Dermis blood vessel endothelial cell (primary cell): Measurements from ENCODE around the gene VIT. TPM values are rescaled to one million over a fixed set of nuclear protein-coding genes. Genes with fewer than 3 reads are reported as not detected.

Source experiments
- DNase-seq: peaks from one replicate; pipeline ENCODE4 v3.0.0; 2010
- total RNA-seq: library from RNA; depleted of rRNA; stranded (reverse); fragments of >200 nt; gene quantifications from 2 replicates; pipeline ENCODE4 v1.2.3, GENCODE V29; 2014

Gene VIT
- 0.65 TPM in 1 of 2 replicates, not detected in the other for total RNA-seq

GRCh38 chr2:36696533-36696932 is at the start of gene VIT:
Gene VIT (plus strand): TSS chr2:36696707. CDS start chr2:36716371, 19,664 bp downstream.
- peak; percentile 53 for DNase-seq

DNA sequence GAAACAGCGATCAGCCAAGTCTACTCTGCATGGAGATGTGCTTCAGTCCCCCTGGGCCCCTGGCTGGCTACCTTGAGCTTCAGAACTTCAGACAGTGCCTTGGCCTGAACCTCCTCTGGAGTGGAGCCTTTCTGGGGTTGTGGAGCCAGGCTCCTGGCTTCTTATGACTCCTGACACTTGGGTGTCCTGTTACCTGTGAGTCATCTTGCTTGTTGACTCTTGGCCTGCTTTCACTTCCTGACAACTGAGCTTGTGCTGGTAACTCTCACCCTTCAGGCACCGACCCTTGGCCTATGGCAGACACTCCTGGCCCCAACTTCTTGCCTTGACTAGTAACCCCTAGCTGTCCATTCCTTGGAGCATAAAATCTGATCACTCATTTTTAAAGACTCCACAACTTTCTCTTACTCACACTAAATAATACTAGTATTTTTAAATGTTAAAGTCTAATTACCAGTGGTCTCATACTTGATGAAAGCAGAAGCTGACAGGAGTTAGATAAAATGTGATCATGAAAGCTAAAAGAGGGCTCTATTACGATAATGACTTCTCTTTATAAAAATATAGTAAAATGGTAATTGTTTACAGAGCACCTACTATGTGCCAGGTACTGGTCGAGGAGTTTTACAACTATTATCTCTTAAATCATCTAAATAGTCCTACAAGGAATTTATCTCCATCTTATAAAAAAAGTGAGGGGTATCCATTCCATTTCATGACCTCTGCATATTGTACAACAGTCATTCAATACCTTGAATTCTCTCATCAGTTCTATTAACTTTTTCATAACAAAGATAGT is 46.3 kb upstream of the VIT start:
- DNase-seq = peak; percentile 72

DNA sequence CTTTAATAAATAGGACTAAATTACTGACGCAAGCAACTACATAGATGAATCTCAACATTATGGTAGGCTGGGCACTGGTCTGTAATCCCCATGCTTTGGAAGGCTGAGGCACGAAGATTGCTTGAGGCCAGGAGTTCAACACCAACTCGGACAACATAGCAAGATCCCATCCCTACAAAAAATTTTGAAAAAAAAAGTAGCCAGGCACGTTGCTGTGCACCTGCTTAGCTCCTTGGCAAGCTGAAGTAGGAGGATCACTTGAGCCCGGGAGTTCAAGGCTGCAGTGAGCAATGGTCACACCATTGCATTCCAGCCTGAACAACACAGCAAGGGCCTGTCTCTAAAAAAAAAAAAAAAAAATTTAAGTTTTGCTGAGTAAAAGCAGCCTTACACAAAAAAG is 43.4 kb upstream of the VIT start:
- DNase-seq = no peak

GRCh38 chr2:36653967-36654694 is 42.4 kb upstream of the VIT start:
- no peak for DNase-seq

DNA sequence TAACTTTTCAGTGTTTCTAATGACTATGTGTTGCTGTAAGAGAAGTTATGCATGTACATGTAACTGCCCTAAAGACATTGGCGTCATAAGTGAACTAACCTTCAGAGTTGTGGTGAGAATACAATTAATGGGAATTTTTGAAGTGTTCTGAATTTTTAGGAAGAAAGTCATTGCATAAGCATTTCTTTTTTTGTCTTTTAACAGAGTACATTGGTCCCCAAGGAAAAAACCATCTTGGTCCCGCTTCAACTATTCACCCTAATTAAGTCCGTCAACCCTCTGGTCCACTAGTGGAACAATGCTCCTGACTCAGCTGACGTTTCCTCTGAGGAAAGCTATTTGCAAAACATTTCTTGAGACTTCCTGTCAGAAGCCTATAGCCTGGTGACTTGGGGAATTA is 41.1 kb upstream of the VIT start:
- DNase-seq = peak; percentile 98

- no peak for DNase-seq
These were observed 38.8 kb upstream of the VIT start for GRCh38 chr2:36657703-36658102.

GRCh38 chr2:36658277-36658748 is 38.2 kb upstream of the VIT start:
- no peak for DNase-seq

DNA sequence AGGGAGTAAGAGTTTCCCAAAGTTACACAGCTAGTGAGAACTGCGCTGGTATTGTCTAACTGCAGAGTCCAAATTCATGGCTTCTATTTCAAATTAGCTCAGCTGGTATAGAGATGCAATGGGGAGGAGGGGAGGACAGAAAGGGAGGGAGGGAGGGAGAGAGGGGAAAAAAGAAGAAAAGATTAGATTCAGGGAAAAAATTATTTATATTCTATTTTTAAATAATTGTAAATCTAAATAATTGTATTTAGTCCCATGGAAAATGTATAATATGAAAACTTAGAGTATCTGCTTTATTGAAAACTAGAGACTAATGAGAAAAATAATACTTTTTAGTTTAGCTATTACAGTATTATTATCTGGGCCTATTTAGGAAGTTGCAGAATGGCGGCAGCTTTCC is 37.3 kb upstream of the VIT start:
- DNase-seq = no peak

DNA sequence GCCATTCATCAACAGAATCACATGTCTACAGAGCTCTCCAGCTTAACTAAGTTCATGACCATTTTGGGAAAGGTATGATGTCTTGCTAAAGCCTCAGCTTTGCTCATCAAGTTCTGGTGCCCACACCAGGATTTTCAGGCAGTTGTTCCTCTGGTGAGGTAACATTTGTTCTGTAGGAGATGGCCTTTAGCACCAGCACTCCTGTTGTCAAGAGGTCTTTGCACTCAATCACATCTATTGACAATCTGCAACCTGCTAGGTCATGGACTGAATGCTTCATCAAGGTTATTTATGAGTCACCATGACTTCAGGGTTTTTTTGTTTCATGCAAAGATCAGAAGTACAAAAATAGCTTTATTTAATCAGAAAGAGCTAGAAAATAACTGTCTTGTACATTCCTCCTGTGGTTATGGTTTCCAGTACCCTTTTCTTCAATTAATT is 36.6 kb upstream of the VIT start:
- DNase-seq = peak; percentile 46

- no peak for DNase-seq
These were observed 33.9 kb upstream of the VIT start for GRCh38 chr2:36662638-36663037.

DNA sequence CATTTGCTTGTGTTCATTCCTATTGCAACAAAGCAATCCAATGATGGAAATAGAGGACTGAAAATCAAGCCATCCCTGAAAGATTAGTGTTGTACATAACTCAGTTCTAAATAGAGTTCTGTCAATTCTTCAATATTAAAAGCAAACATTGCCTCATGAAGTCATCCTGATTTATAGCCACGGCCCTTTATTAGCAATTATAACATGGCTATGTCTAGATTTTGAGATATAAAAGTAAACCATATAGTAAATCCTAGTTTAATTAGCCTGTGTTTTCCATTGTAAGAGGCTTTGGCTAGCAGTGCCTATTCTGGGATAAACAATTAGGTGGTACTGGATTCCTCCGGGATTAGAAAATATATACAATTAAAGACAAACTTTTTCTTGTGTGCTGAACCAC is 33.2 kb upstream of the VIT start:
- no peak for DNase-seq

DNA sequence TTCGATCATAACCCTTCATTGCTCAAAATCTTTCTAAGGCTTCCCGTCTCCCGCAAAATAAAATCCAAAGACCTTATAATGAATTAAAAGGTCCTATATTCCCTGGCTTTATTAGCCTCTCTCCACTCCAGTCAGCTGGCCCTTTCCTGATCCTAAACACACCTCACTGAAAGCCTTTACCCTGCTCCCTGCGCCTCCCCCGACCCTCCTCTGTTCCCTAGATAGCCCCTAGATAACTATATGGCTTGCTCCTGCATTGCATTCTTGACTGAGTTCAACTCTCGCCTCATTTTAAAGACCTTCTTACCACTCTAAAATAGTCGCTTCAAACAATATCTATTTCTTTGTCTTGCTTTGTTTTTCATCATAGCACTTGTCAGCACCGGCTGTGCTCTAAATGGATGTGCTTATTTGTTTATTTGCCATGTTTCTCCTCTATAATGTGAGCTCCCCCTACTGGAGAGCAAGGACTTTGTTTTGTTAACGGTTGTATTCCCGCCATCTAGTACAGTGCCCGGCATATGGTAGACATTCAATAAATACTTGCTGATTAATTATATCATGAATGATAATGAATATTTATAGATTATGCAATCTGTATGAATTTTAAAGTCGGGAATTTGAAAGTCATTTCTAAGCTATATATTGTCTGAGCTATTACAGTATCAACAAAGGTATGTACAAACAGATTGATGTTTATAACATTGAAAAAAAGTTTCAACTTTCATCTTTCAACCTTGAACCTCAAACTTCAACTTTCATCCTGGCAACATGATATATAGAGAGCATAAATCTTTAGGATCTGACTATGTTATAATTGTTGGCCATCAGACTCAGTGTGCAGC is 32.4 kb upstream of the VIT start:
- DNase-seq = peak; percentile 92

GRCh38 chr2:36664696-36665076 is 31.8 kb upstream of the VIT start:
- DNase-seq = no peak

GRCh38 chr2:36667931-36668330 is 28.6 kb upstream of the VIT start:
- DNase-seq = peak; percentile 63

DNA sequence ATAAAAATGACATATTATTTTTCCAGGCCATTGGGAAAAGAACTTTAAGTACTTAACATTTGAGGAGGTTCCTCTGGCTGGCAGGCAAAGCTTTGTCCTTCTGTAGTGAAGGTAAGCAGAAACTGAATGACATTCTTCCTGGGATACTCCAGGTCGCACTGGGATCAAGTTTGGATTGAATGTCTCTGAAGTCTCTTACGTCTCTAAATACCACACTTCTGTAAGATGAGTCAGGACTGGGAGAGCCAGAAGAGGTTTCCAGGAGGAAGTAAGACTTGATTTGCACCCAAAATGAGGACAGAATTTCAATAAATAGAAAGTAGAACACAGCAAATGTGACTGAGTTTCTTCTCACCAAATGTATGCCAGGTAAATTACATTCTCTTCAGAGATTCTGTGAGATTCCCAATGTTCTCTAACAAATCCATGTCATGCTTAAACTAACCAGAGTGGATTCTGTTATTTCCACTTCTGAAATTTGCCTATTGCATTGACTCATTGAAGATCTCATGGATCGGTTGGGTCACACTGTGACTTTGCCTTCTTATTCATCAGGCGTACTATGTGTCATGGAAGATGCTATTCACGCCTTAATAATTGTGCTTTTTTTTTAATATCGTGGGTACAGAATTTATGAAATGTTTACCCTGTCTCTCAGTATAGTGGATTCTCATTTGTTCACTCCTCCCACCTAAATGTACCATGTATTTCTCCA is 25.5 kb upstream of the VIT start:
- peak; percentile 49 for DNase-seq

DNA sequence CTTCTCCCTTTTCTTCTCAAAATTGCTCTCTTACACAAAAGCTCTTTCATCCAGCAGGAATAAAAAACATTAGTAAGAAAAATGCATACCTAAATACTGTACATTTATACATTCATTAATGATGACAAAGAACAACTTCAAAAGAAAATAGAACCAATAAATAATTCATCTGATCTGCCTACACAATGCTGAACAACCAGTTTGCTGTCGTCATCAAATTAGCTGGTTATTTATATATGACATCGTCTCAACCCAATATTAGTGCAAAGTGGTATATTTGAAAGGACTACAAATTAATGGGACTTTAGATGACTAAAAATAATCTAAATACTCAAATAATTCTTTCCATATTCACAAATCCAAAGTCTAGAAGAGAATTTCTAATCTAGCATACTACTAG is 24.8 kb upstream of the VIT start:
- DNase-seq = no peak

DNA sequence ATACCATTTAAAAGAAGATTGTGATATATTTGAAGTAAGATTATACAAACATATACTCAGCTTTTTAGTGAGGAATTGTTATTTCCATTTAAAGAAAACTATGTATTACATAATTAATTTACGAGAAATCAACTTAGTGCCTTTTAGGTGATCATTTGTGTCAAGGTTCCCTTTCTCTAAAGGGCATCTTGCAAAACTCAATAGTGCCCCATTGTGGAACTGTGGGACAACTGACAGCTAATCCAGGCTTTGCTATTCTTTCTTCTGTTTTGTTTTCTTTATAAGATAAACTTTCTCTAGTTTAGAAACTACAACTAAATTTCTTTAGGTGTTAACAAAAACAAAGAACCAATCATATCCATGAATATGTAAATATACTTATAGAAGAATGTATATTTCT is 24.3 kb upstream of the VIT start:
- peak; percentile 83 for DNase-seq

DNA sequence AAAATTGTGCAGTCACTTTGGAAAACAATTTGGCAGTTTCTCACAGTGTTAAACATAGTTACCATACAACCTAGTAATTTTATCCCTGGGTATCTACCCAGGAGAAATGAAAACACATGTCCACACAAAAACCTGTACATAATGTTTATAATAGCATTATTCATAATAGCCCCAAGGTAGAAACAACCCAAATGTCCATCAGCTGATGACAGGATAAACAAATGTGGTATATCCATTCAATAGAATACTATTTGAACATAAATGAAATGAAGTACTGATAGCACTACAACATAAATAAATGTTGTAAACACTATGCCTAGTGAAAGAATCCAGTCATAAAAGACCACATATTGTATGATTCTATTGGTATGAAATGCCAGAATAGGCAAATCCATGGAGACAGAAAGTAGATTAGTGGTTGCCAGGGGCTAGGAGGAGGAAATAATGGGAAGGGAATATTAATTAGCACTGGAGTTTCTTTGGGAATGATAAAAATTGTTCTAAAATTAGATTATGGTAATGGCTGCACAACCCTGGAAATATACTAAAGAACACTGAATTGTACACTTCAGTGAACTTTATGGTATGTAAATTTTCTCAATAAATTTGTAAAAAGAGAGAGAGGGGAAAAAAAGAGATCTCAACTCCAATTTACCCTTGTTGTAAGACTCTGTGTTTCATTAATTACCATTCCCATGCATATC is 20.8 kb upstream of the VIT start:
- no peak for DNase-seq

- DNase-seq = no peak
These were observed 20.1 kb upstream of the VIT start for GRCh38 chr2:36676364-36676763.

DNA sequence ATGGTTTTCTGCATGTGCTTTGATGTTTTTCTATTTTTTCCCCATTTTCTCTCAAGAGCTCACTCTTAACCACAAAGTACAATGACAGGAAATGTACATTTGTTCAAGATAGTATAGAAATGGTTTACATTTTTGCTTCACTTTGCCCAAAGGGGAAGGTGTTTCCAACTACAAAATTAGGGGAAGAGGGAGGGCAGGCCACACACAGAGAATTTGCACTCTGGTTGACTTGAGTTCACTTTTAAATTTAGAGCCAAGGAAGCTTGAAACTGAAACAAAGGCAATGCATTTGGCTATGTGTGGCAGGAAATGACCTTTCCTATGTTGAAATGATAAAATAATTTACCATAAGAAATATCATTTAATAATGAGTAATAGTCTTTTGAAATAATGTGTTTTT is 19.1 kb upstream of the VIT start:
- peak; percentile 38 for DNase-seq

DNA sequence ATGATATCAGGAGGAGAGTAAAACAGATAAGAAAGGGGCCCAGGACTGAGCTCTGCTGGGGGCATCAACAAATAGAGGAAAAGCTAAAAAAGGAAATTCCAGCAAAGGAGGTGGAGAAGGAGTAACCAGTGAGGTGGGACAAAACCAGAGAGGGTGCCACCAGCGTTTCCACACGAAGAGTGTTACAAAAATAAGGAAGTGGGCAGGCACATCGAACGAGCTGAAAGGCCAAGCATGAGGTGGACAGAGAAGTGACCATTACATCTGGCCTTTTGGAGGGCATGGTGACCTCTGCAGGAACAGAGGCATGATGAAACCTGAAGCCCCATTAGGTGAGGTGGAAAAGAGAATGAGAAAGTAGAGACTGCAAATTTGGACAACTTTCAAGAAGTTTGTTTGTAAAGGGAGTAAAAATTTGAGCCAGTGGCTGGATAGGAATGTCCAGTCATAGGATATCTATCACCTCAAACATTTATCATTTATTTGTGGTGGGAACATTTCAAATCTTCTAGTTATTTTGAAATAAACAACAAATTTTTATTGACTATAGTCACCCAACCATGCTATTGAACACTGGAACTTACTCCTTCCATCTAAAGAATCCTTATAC is 18.4 kb upstream of the VIT start:
- no peak for DNase-seq
